Esophagus muscularis mucosa (tissue), 4 donors: ENCODE data around the gene VAPA. TPM values are rescaled to one million over a fixed set of nuclear protein-coding genes. Genes with fewer than 3 reads are reported as not detected.
A peak's percentile ranks its signal among the peaks of the same experiment; 100 is the strongest.

Experiments
- DNase-seq: peaks from one replicate; pipeline ENCODE4 v3.0.0-alpha.2; 2017; ENCODE audit errors: extremely low spot score
- H3K27ac ChIP-seq, 4 donors: fragments of 200-600 bp; sonication (generic); replicated peaks in 1 of 4; 1 replicate in 3 of 4; 2 replicates in 1 of 4; pipeline ENCODE4 v1.5.1; 2016 to 2019; ENCODE audit warnings: mild to moderate bottlenecking in 1 of 4
- H3K27me3 ChIP-seq, 4 donors: fragments of 200-600 bp; sonication (generic); one replicate each; pipeline versions ENCODE4 v1.5.1 to v1.6.0; 2016 to 2019
- H3K36me3 ChIP-seq, 4 donors: fragments of 200-600 bp; sonication (generic); one replicate each; pipeline ENCODE4 v1.5.1; 2016 to 2019
- H3K4me1 ChIP-seq, 4 donors: fragments of 200-600 bp; sonication (generic); one replicate each; pipeline ENCODE4 v1.5.1; 2016 to 2019
- H3K4me3 ChIP-seq, 4 donors: fragments of 200-600 bp; sonication (generic); 1 replicate in 2 of 4; 2 replicates in 2 of 4; pipeline ENCODE4 v1.5.1; 2016 to 2019; ENCODE audit warnings: mild to moderate bottlenecking in 4 of 4, moderate library complexity in 1 of 4
- H3K9me3 ChIP-seq, 4 donors: fragments of 200-600 bp; sonication (generic); 1 replicate in 3 of 4; 2 replicates in 1 of 4; pipeline ENCODE4 v1.5.1; 2016 to 2019
- EP300 ChIP-seq: sonication (generic); formaldehyde crosslinking; IDR thresholded peaks from one replicate; pipeline ENCODE4 v1.6.1; 2017; ENCODE audit warnings: antibody characterized with exemption
- POLR2A ChIP-seq: fragments of 450-650 bp; IDR thresholded peaks from one replicate; pipeline ENCODE4 v1.6.1; 2017; ENCODE audit warnings: antibody characterized with exemption, moderate library complexity, mild to moderate bottlenecking, low read depth
- POLR2AphosphoS5 ChIP-seq, 2 donors: sonication (generic); formaldehyde crosslinking; IDR thresholded peaks; one replicate each; pipeline ENCODE4 v1.6.1; 2017; ENCODE audit warnings: antibody characterized with exemption in 2 of 2
- WGBS: methylation state at CpG from one replicate; pipeline ENCODE4 v1.1.5; 2018; 5-methylcytosine and 5-hydroxymethylcytosine counted together
- intact Hi-C: fragments of 100-400 bp; cut with DNase I; formaldehyde crosslinking; loops from one replicate; pipeline ENCODE4 v1.15.1; 2023
- total RNA-seq, 4 donors: library from RNA; depleted of rRNA; stranded (reverse); fragments of >200 nt; gene quantifications; one replicate each; pipeline versions ENCODE4 v1.1.0 to v1.2.1, GENCODE V29; 2016
- TF ChIP-seq, protein P1 (sequence below), 3 experiments: fragments of 200-600 bp in 2 of 3; fragments of 450-650 bp in 1 of 3; sonication (generic) in 2 of 3; IDR thresholded peaks; one replicate each; pipeline ENCODE4 v1.5.1; 2017 to 2019; ENCODE audit warnings: antibody characterized with exemption in 3 of 3, mild to moderate bottlenecking in 2 of 3, moderate library complexity in 1 of 3

Gene VAPA
- total RNA-seq, 4 donors from 2014 or later: 198 to 336 (median 260) TPM

DNA sequence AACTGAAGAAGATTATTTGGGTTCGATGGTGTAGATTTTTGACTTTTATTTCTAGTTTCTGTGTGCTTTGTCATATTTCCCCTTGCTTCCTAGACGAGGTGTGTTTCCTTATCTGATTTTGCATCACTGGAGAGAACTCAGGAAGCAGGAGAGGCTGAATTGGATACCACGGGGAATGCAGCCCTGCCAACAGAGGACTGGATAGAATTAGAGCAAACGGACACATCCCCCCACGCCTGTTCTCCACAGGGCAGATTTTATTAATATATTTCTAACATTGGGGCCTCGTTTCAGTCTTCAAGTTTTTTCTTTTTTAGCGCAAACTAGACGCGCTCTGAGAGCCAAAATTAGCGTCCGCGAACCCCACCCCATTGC, 678 bp upstream of the VAPA start:
- intact Hi-C loops: loop anchor here (10.0 kb wide), 1 partner anchor 298 kb away; the partner anchor contains the start of gene PPP4R1
- H3K4me3 ChIP-seq: peak overlapping the region; percentile 76 to 95 (median 92)
- WGBS: 9% methylated on average over 12 of the region's 12 CpGs

DNA sequence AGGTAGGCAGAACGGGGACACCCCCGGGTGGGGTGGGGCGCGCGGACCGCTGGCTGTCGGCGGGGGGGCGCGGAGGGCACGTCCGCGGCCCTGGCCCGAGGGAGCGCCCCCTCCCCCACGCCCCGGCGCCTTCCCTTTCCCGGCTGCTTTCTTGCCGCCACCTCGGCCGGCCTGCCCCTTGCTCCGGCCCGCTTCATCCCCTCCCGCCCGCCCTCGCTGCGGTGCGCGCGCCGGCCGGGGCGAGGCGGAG, 443 bp downstream of the VAPA start:
- Histone ChIP-seq H3K27ac (peak overlapping the region; percentile 100), H3K27me3 (no peaks in the 10 kb centered on the region), H3K4me3 (peak overlapping the region; percentile 76 to 95 (median 92)), H3K4me1 (peaks cover 31 to 47% (median 44%) of the 10 kb centered on the region in 4 donors), H3K9me3 (no peaks in the 10 kb centered on the region), H3K36me3 (no peaks in the 10 kb centered on the region)
- intact Hi-C loops: loop anchor here (10.0 kb wide), 1 partner anchor 299 kb away; the partner anchor contains the start of gene PPP4R1
- no CpG with 5 or more reads among the region's 35 CpGs for WGBS
- no peak for DNase-seq
- TF ChIP-seq POLR2AphosphoS5 (IDR thresholded peaks at IDR 0.05): no peak
- TF ChIP-seq, protein P1, sequence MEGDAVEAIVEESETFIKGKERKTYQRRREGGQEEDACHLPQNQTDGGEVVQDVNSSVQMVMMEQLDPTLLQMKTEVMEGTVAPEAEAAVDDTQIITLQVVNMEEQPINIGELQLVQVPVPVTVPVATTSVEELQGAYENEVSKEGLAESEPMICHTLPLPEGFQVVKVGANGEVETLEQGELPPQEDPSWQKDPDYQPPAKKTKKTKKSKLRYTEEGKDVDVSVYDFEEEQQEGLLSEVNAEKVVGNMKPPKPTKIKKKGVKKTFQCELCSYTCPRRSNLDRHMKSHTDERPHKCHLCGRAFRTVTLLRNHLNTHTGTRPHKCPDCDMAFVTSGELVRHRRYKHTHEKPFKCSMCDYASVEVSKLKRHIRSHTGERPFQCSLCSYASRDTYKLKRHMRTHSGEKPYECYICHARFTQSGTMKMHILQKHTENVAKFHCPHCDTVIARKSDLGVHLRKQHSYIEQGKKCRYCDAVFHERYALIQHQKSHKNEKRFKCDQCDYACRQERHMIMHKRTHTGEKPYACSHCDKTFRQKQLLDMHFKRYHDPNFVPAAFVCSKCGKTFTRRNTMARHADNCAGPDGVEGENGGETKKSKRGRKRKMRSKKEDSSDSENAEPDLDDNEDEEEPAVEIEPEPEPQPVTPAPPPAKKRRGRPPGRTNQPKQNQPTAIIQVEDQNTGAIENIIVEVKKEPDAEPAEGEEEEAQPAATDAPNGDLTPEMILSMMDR (IDR thresholded peaks at IDR 0.05): no peak
- TF ChIP-seq POLR2A: no peak

More for the DNA sequence above, 678 bp upstream of the VAPA start:
- Histone ChIP-seq H3K27me3 (no peaks in the 10 kb centered on the region), H3K27ac (peak overlapping the region; percentile 100), H3K4me1 (peaks cover 19 to 36% (median 33%) of the 10 kb centered on the region in 4 donors), H3K36me3 (no peaks in the 10 kb centered on the region), H3K9me3 (no peaks in the 10 kb centered on the region)
- TF ChIP-seq EP300 (no peak), POLR2A (no peak), POLR2AphosphoS5 (IDR thresholded peaks at IDR 0.05) (no peak)
- TF ChIP-seq, protein P1 (IDR thresholded peaks at IDR 0.05): no peak
- no peak for DNase-seq

DNA sequence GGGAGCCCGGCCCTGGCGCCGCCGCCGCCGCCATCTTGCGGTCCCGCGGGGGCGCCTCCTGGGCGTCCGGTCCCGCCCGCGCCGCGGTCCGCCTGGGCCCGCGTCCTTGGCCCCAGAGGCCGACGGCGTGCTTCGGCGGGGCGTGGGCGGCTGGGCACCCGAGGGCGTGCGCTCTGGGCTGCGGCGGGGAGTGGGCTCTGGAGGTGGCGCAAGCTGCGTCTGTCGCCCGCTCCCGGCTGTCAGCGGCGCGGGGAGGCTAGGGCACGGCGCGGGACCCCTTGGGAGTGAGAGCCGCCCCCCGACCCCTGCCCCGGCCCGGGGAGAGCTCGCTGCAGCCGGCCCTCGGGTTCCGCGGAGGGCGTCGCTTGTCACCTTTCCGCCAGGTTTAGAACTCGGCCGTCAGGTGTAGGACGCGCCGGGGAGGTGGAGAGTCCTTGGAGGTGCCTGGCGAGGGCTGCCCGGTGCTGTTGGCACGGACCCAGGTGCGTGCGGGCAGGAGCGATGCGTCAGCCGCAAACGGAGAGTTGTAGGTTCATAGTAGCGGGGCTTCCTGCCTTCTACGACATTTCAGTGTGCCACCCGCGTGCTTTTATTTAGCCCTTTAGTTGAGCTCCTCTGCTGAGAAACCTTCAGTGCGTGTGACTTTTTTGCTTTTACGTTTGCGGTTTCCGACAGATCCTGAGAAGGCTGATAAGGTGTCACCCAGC, 921 bp downstream of the VAPA start:
- peak overlapping the region; percentile 76 to 95 (median 92) for H3K4me3 ChIP-seq
- DNase-seq: peak; percentile 93
- intact Hi-C loops: loop anchor here (5.0 to 10.0 kb wide), 2 partner anchors 202 to 300 kb away; partner anchors contain the start of gene PPP4R1
- WGBS: 0% methylated on average over 11 of the region's 77 CpGs
- H3K36me3 ChIP-seq: no peaks in the 10 kb centered on the region
- peak overlapping the region; percentile 100 for H3K27ac ChIP-seq
- no peaks in the 10 kb centered on the region for H3K27me3 ChIP-seq
- H3K9me3 ChIP-seq: no peaks in the 10 kb centered on the region
- peaks cover 35 to 52% (median 49%) of the 10 kb centered on the region in 4 donors for H3K4me1 ChIP-seq
- peak; percentile 70 to 76 for TF ChIP-seq POLR2AphosphoS5 (IDR thresholded peaks at IDR 0.05)
- TF ChIP-seq, protein P1 (IDR thresholded peaks at IDR 0.05): no peak

DNA sequence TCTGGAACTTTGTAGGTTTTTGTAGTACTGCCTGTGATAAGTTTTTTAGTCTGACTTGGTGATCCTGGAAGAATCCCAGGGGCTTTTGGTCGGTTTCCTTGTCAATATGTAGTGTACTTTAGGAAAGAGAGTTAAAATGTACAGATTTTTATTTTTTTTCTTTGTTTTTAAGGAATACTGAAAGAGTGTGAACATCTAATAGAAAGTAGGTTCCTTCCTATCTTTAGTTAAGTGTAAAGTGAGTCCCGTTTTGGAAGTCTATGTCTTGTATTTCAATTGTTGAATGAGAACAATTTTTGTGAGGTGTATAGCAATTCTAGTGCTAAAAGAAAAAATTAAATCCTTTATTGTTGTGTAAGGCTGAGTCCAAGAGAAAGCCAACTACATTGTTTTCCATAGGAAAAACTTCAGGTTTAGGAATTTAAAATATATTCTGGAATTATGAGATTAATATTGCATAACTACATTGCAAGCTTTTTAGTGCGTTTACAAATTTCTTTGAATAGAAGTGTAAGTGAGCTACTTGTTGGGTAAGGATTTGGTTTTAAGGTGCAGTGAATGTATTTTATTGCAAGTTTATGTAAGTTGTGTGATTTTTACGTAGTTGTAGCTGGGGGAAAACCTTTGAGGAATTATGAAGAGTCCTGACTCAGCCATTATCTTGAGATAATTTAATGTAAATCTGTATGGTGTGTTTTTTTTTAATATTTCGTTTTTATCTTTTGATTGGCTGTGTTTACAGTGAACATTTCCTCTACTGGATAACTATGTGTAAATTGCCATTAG, 1.7 kb downstream of the VAPA start:
- intact Hi-C loops: loop anchor here (5.0 to 10.0 kb wide), 2 partner anchors 203 to 301 kb away; partner anchors contain the start of gene PPP4R1
- TF ChIP-seq POLR2A (no peak), EP300 (no peak), POLR2AphosphoS5 (IDR thresholded peaks at IDR 0.05) (no peak)
- TF ChIP-seq, protein P1 (IDR thresholded peaks at IDR 0.05): no peak
- H3K4me1 ChIP-seq: peaks cover 43 to 59% (median 57%) of the 10 kb centered on the region in 4 donors

More for the DNA sequence above, 1.7 kb downstream of the VAPA start:
- Histone ChIP-seq H3K4me3 (peak overlapping the region; percentile 76 to 95 (median 92)), H3K27me3 (no peaks in the 10 kb centered on the region), H3K9me3 (no peaks in the 10 kb centered on the region), H3K36me3 (no peaks in the 10 kb centered on the region), H3K27ac (peak overlapping the region; percentile 100)
- WGBS: 8% methylated on average over 5 of the region's 5 CpGs
- DNase-seq: no peak
